H9 (cell line): ENCODE data around the gene PHOSPHO2. TPM values are rescaled to one million over a fixed set of nuclear protein-coding genes. Genes with fewer than 3 reads are reported as not detected.

Experiments used
- DNase-seq: peaks from one replicate; pipeline ENCODE4 v3.0.0-alpha.2; 2017
- H2AFZ ChIP-seq: one replicate; pipeline ENCODE4 v1.6.1; 2013; ENCODE audit warnings: mild to moderate bottlenecking, low read length, control low read depth, moderate library complexity
- H2AK5ac ChIP-seq: 2 replicates; pipeline ENCODE4 v1.6.1; 2013; ENCODE audit warnings: low read length, control low read depth, mixed read lengths; ENCODE audit not compliant: insufficient read length
- H2BK120ac ChIP-seq: one replicate; pipeline ENCODE4 v1.6.1; 2013; ENCODE audit warnings: low read depth, mild to moderate bottlenecking, low read length, control low read depth, inconsistent platforms; ENCODE audit not compliant: poor library complexity, severe bottlenecking
- H2BK12ac ChIP-seq: 2 replicates; pipeline ENCODE4 v1.6.1; 2013; ENCODE audit warnings: low read length, control low read depth, mixed read lengths, low read depth; ENCODE audit not compliant: insufficient read length
- H2BK15ac ChIP-seq: 2 replicates; pipeline ENCODE4 v1.6.1; 2013; ENCODE audit warnings: low read depth, low read length, control low read depth
- H2BK20ac ChIP-seq: one replicate; pipeline ENCODE4 v1.6.1; 2013; ENCODE audit warnings: low read depth, mild to moderate bottlenecking, low read length, control low read depth, inconsistent platforms; ENCODE audit not compliant: poor library complexity, severe bottlenecking
- H2BK5ac ChIP-seq: 2 replicates; pipeline ENCODE4 v1.6.1; 2013; ENCODE audit warnings: low read length, control low read depth, mixed read lengths; ENCODE audit not compliant: insufficient read length
- H3K14ac ChIP-seq: 2 replicates; pipeline ENCODE4 v1.6.1; 2013; ENCODE audit warnings: low read length, control low read depth; ENCODE audit not compliant: insufficient read depth
- H3K18ac ChIP-seq: 2 replicates; pipeline ENCODE4 v1.6.1; 2013; ENCODE audit warnings: low read depth, mild to moderate bottlenecking, mixed read lengths, low read length, control low read depth; ENCODE audit not compliant: insufficient read length
- H3K23ac ChIP-seq: 2 replicates; pipeline ENCODE4 v1.6.1; 2013; ENCODE audit warnings: low read length, control low read depth, mixed read lengths, low read depth; ENCODE audit not compliant: insufficient read length
- H3K23me2 ChIP-seq: 2 replicates; pipeline ENCODE4 v1.6.1; 2013; ENCODE audit warnings: low read depth, mild to moderate bottlenecking, mixed read lengths, low read length, control low read depth; ENCODE audit not compliant: insufficient read length, poor library complexity, severe bottlenecking
- H3K27ac ChIP-seq: 2 replicates; pipeline ENCODE4 v1.5.1; 2013; ENCODE audit warnings: low read length, control low read depth, mixed read lengths, low read depth; ENCODE audit not compliant: insufficient read length
- H3K27me3 ChIP-seq: 2 replicates; pipeline ENCODE4 v1.6.1; 2013; ENCODE audit warnings: low read length, control low read depth, inconsistent platforms; ENCODE audit not compliant: insufficient read depth
- H3K4ac ChIP-seq: 2 replicates; pipeline ENCODE4 v1.6.1; 2013; ENCODE audit warnings: low read depth, mild to moderate bottlenecking, control low read depth, inconsistent platforms, low read length, moderate library complexity
- H3K4me1 ChIP-seq: 2 replicates; pipeline ENCODE4 v1.6.1; 2013; ENCODE audit warnings: low read length, control low read depth, inconsistent platforms; ENCODE audit not compliant: insufficient read depth
- H3K4me2 ChIP-seq: 2 replicates; pipeline ENCODE4 v1.6.1; 2013; ENCODE audit warnings: low read length, control low read depth, mixed read lengths; ENCODE audit not compliant: insufficient read length, insufficient read depth
- H3K56ac ChIP-seq: 2 replicates; pipeline ENCODE4 v1.6.1; 2013; ENCODE audit warnings: low read depth, mild to moderate bottlenecking, mixed read lengths, low read length, control low read depth; ENCODE audit not compliant: insufficient read length
- H3K79me1 ChIP-seq: 2 replicates; pipeline ENCODE4 v1.6.1; 2013; ENCODE audit warnings: low read depth, mild to moderate bottlenecking, moderate library complexity, low read length, control low read depth, inconsistent platforms; ENCODE audit not compliant: insufficient read depth, poor library complexity, severe bottlenecking
- H3K79me2 ChIP-seq: 2 replicates; pipeline ENCODE4 v1.6.1; 2013; ENCODE audit warnings: low read length, control low read depth, inconsistent platforms; ENCODE audit not compliant: insufficient read depth
- H3K9ac ChIP-seq: 2 replicates; pipeline ENCODE4 v1.6.1; 2013; ENCODE audit warnings: low read length, control low read depth, mixed read lengths; ENCODE audit not compliant: insufficient read length; ENCODE audit errors: extremely low read depth
- H3K9me3 ChIP-seq: one replicate; pipeline ENCODE4 v1.6.1; 2013; ENCODE audit warnings: low read depth, low read length, inconsistent platforms; ENCODE audit not compliant: control insufficient read depth
- H3T11ph ChIP-seq: one replicate; pipeline ENCODE4 v1.6.1; 2013; ENCODE audit warnings: mild to moderate bottlenecking, low read length, control low read depth, inconsistent platforms
- H4K20me1 ChIP-seq: one replicate; pipeline ENCODE4 v1.6.1; 2013; ENCODE audit not compliant: control insufficient read depth, insufficient read length, insufficient read depth
- H4K5ac ChIP-seq: 2 replicates; pipeline ENCODE4 v1.6.1; 2013; ENCODE audit warnings: low read depth, mild to moderate bottlenecking, mixed read lengths, low read length, control low read depth; ENCODE audit not compliant: insufficient read length
- H4K8ac ChIP-seq: replicated peaks from 2 replicates; pipeline ENCODE4 v1.6.1; 2013; ENCODE audit warnings: low read length, control low read depth, mixed read lengths, low read depth; ENCODE audit not compliant: insufficient read length
- H4K91ac ChIP-seq: 2 replicates; pipeline ENCODE4 v1.6.1; 2013; ENCODE audit warnings: low read depth, mild to moderate bottlenecking, moderate library complexity, mixed read lengths, low read length, control low read depth; ENCODE audit not compliant: insufficient read length
- H3K27ac Mint-ChIP-seq, 3 experiments: 2 replicates in 2 of 3; 3 replicates in 1 of 3; pipeline ENCODE4 v1.8.0; 2020 to 2021; ENCODE audit warnings: mixed read lengths in 3 of 3, mild to moderate bottlenecking in 1 of 3, moderate library complexity in 1 of 3
- H3K27me3 Mint-ChIP-seq: 2 replicates; pipeline ENCODE4 v1.8.0; 2021; ENCODE audit warnings: low read depth, mild to moderate bottlenecking, moderate library complexity, mixed read lengths
- H3K36me3 Mint-ChIP-seq, 3 experiments: 2 replicates in 2 of 3; 3 replicates in 1 of 3; pipeline ENCODE4 v1.8.0; 2020 to 2021; ENCODE audit warnings: low read depth in 3 of 3, mixed read lengths in 3 of 3; ENCODE audit not compliant: insufficient read depth in 1 of 3
- H3K4me1 Mint-ChIP-seq, 2 experiments: 2 replicates each; pipeline ENCODE4 v1.8.0; 2020; ENCODE audit warnings: mixed read lengths in 2 of 2
- H3K4me3 Mint-ChIP-seq, 2 experiments: 2 replicates in 1 of 2; 3 replicates in 1 of 2; pipeline ENCODE4 v1.8.0; 2020 to 2021; ENCODE audit warnings: mild to moderate bottlenecking in 2 of 2, mixed read lengths in 2 of 2, moderate library complexity in 1 of 2
- H3K9me3 Mint-ChIP-seq, 2 experiments: 2 replicates in 1 of 2; 3 replicates in 1 of 2; pipeline ENCODE4 v1.8.0; 2020; ENCODE audit warnings: mild to moderate bottlenecking in 2 of 2, mixed read lengths in 2 of 2, moderate library complexity in 1 of 2
- CTCF ChIP-seq: fragments of 200-600 bp; sonication (generic); conservative IDR thresholded peaks from 3 replicates; pipeline ENCODE4 v1.8.0; 2021; ENCODE audit warnings: antibody characterized with exemption, mild to moderate bottlenecking
- WGBS: extraction: QIAGEN DNeasy Blood & Tissue Kit; methylation state at CpG from one replicate; pipeline ENCODE4 v1.1.7; 2013; ENCODE audit warnings: missing lambda C conversion rate, low lambda C conversion rate, mixed read lengths; ENCODE audit not compliant: insufficient read length; ENCODE audit errors: extremely low coverage; 5-methylcytosine and 5-hydroxymethylcytosine counted together
- total RNA-seq: library from RNA; stranded (reverse); gene quantifications from 2 replicates; pipeline ENCODE4 v1.2.1, GENCODE V29; 2021

Gene PHOSPHO2
- total RNA-seq, 1 experiment from 2014 or later, result 7.2 TPM

GRCh38 chr2:169647496-169647895 lies 46.8 kb upstream of the PHOSPHO2 start:
- no peak overlapping the region for H3K9ac ChIP-seq
- H3K36me3 Mint-ChIP-seq, result no peaks in the 10 kb centered on the region
- H3K27ac Mint-ChIP-seq, result no peak overlapping the region
- H3K79me1 ChIP-seq, result no peaks in the 10 kb centered on the region
- H3K9me3 Mint-ChIP-seq, result no peaks in the 10 kb centered on the region
- no peak for TF ChIP-seq CTCF
- H2BK5ac ChIP-seq, result no peak overlapping the region
- H3K27ac ChIP-seq, result no peak overlapping the region
- no peak overlapping the region for H4K5ac ChIP-seq
- H3T11ph ChIP-seq, result no peak overlapping the region
- H3K4ac ChIP-seq, result no peak overlapping the region
- no peak for DNase-seq
- H3K56ac ChIP-seq, result no peak overlapping the region
- H3K4me1 ChIP-seq, result no peaks in the 10 kb centered on the region
- H3K14ac ChIP-seq, result no peak overlapping the region
- no peaks in the 10 kb centered on the region for H3K27me3 Mint-ChIP-seq
- H2BK12ac ChIP-seq, result no peak overlapping the region
- H2BK15ac ChIP-seq, result no peak overlapping the region
- no peak overlapping the region for H3K23ac ChIP-seq
- H4K8ac ChIP-seq, result no peak overlapping the region
- H4K91ac ChIP-seq, result no peak overlapping the region
- no peaks in the 10 kb centered on the region for H3K4me1 Mint-ChIP-seq
- no peak overlapping the region for H3K4me3 Mint-ChIP-seq
- no peak overlapping the region for H3K18ac ChIP-seq
- H2BK120ac ChIP-seq, result no peak overlapping the region
- H3K4me2 ChIP-seq, result no peak overlapping the region
- no CpG with 5 or more reads among the region's 2 CpGs for WGBS
- H3K79me2 ChIP-seq, result no peaks in the 10 kb centered on the region
- no peak overlapping the region for H2AK5ac ChIP-seq
- H2BK20ac ChIP-seq, result no peak overlapping the region
- no peaks in the 10 kb centered on the region for H3K23me2 ChIP-seq
- no peak overlapping the region for H2AFZ ChIP-seq
- no peaks in the 10 kb centered on the region for H4K20me1 ChIP-seq
- no peaks in the 10 kb centered on the region for H3K27me3 ChIP-seq
- no peaks in the 10 kb centered on the region for H3K9me3 ChIP-seq
